Trophoblast cell (in vitro differentiated cells and primary cell): ENCODE measurements around the gene CHMP3.

Source experiments
- DNase-seq, 2 donors: peaks; one replicate each; pipeline ENCODE4 v3.0.0-alpha.2; 2016
- H2AFZ ChIP-seq: 2 replicates; pipeline ENCODE4 v1.6.1; 2013; ENCODE audit warnings: low read length, moderate library complexity, mild to moderate bottlenecking; ENCODE audit not compliant: insufficient read depth, poor library complexity
- H2AK5ac ChIP-seq: 2 replicates; pipeline ENCODE4 v1.6.1; 2013; ENCODE audit warnings: mild to moderate bottlenecking, low read length
- H2BK120ac ChIP-seq: 2 replicates; pipeline ENCODE4 v1.6.1; 2013; ENCODE audit warnings: low read length, mild to moderate bottlenecking, moderate library complexity; ENCODE audit not compliant: insufficient read depth, poor library complexity
- H2BK12ac ChIP-seq: 2 replicates; pipeline ENCODE4 v1.6.1; 2013; ENCODE audit warnings: mild to moderate bottlenecking, low read length, moderate library complexity
- H2BK5ac ChIP-seq: 2 replicates; pipeline ENCODE4 v1.6.1; 2013; ENCODE audit warnings: low read length, low read depth, moderate library complexity, mild to moderate bottlenecking; ENCODE audit not compliant: poor library complexity
- H3K14ac ChIP-seq: 2 replicates; pipeline ENCODE4 v1.6.1; 2013; ENCODE audit warnings: mild to moderate bottlenecking, low read length
- H3K18ac ChIP-seq: 2 replicates; pipeline ENCODE4 v1.6.1; 2013; ENCODE audit warnings: mild to moderate bottlenecking, low read length
- H3K23ac ChIP-seq: 2 replicates; pipeline ENCODE4 v1.6.1; 2013; ENCODE audit warnings: low read length
- H3K27ac ChIP-seq: 2 replicates; pipeline ENCODE4 v1.5.1; 2013; ENCODE audit warnings: low read depth, mild to moderate bottlenecking, inconsistent platforms, low read length, moderate library complexity
- H3K27me3 ChIP-seq: 2 replicates; pipeline ENCODE4 v1.6.1; 2013; ENCODE audit warnings: inconsistent platforms, mild to moderate bottlenecking, low read length, moderate library complexity; ENCODE audit not compliant: insufficient read depth
- H3K36me3 ChIP-seq, 2 experiments: 1 replicate in 1 of 2; 2 replicates in 1 of 2; pipeline ENCODE4 v1.6.1; 2013; ENCODE audit warnings: low read length in 2 of 2, mild to moderate bottlenecking in 2 of 2, moderate library complexity in 1 of 2; ENCODE audit not compliant: insufficient read depth in 2 of 2, control insufficient read depth in 1 of 2
- H3K4ac ChIP-seq: 2 replicates; pipeline ENCODE4 v1.6.1; 2013; ENCODE audit warnings: low read depth, mild to moderate bottlenecking, low read length, moderate library complexity
- H3K4me1 ChIP-seq, 2 experiments: 1 replicate in 1 of 2; 2 replicates in 1 of 2; pipeline ENCODE4 v1.6.1; 2013; ENCODE audit warnings: low read length in 2 of 2, mild to moderate bottlenecking in 2 of 2, moderate library complexity in 1 of 2; ENCODE audit not compliant: insufficient read depth in 2 of 2, control insufficient read depth in 1 of 2
- H3K4me2 ChIP-seq: 2 replicates; pipeline ENCODE4 v1.6.1; 2013; ENCODE audit warnings: inconsistent platforms, mild to moderate bottlenecking, low read length, moderate library complexity
- H3K4me3 ChIP-seq: 2 replicates; pipeline ENCODE4 v1.5.1; 2013; ENCODE audit warnings: mild to moderate bottlenecking, low read depth, low read length, inconsistent platforms
- H3K79me1 ChIP-seq: one replicate; pipeline ENCODE4 v1.6.1; 2013; ENCODE audit warnings: low read length
- H3K79me2 ChIP-seq: 2 replicates; pipeline ENCODE4 v1.6.1; 2013; ENCODE audit warnings: low read length, mild to moderate bottlenecking; ENCODE audit not compliant: control insufficient read depth, insufficient read depth, poor library complexity
- H3K9ac ChIP-seq: 2 replicates; pipeline ENCODE4 v1.6.1; 2013; ENCODE audit warnings: mild to moderate bottlenecking, low read length
- H3K9me3 ChIP-seq: 2 replicates; pipeline ENCODE4 v1.6.1; 2013; ENCODE audit warnings: low read depth, mild to moderate bottlenecking, control low read depth, inconsistent platforms, low read length; ENCODE audit not compliant: insufficient read depth
- H4K12ac ChIP-seq: 2 replicates; pipeline ENCODE4 v1.6.1; 2013; ENCODE audit warnings: low read depth, mild to moderate bottlenecking, low read length, moderate library complexity
- H4K8ac ChIP-seq: 2 replicates; pipeline ENCODE4 v1.6.1; 2013; ENCODE audit warnings: low read depth, mild to moderate bottlenecking, low read length, moderate library complexity
- H4K91ac ChIP-seq: one replicate; pipeline ENCODE4 v1.6.1; 2013; ENCODE audit warnings: low read depth, mild to moderate bottlenecking, low read length, moderate library complexity
- WGBS: extraction: QIAGEN DNeasy Blood & Tissue Kit; methylation state at CpG from one replicate; pipeline ENCODE4 v1.1.7; 2013; ENCODE audit warnings: missing lambda C conversion rate; ENCODE audit not compliant: insufficient read length, insufficient coverage; ENCODE audit errors: extremely low coverage; 5-methylcytosine and 5-hydroxymethylcytosine counted together

Gene CHMP3

DNA sequence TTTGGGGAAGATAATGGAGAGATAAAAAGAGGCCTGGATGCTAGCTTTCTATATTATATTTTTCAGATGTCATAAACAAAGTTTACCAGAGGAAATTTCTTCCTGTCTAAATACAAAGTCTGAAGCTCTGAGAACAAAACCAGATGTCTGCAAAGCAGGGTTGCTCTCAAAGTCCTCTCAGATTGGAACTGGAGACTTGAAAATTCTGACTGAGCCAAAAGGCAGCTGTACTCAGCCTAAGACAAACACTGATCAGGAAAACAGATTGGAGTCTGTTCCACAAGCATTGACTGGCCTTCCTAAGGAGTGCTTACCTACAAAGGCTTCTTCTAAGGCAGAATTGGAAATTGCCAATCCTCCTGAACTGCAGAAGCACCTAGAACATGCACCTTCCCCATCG, 96.9 kb downstream of the CHMP3 start:
- Histone ChIP-seq H2AFZ (no peak overlapping the region), H4K8ac (no peak overlapping the region), H3K79me1 (no peaks in the 10 kb centered on the region), H3K27ac (no peak overlapping the region), H3K79me2 (no peaks in the 10 kb centered on the region), H3K27me3 (no peaks in the 10 kb centered on the region), H3K23ac (no peak overlapping the region), H3K4me2 (no peak overlapping the region), H2BK5ac (no peak overlapping the region), H3K36me3 (peaks cover 17 to 34% of the 10 kb centered on the region in 2 experiments), H3K4me1 (no peaks in the 10 kb centered on the region), H3K4me3 (no peak overlapping the region), H3K18ac (no peak overlapping the region), H3K9ac (no peak overlapping the region), H4K12ac (no peak overlapping the region), H2AK5ac (no peak overlapping the region), H3K14ac (no peak overlapping the region), H2BK120ac (no peak overlapping the region), H3K9me3 (no peaks in the 10 kb centered on the region), H3K4ac (no peak overlapping the region), H2BK12ac (no peak overlapping the region), H4K91ac (no peak overlapping the region)
- WGBS, result no CpG with 5 or more reads among the region's 1 CpG
- DNase-seq, result no peak

DNA sequence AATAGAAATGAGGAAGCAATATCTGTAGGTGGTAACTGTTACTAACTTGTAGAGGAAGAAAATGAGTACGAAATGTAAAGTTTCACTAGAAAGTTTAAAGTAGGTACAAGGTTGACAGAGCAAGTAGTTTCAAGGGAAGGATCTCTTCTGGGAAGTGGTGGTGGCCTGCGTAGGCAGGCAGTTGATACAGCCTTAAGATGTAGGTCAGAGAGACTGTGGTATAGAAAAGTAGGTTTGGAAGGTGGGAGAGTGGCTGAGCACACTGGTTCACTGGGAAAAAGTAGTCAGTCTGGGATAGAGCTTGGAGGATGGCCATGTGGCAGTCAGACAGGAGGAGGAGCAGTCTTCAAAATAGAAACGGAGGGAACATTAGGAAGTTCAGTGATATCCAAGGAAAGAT, 98.6 kb downstream of the CHMP3 start:
- H3K4ac ChIP-seq, result no peak overlapping the region
- no peak for DNase-seq
- no peak overlapping the region for H3K23ac ChIP-seq
- H3K36me3 ChIP-seq, result peaks cover 13 to 39% of the 10 kb centered on the region in 2 experiments
- no peak overlapping the region for H4K8ac ChIP-seq
- H3K9me3 ChIP-seq, result no peaks in the 10 kb centered on the region
- H2AFZ ChIP-seq, result no peak overlapping the region
- H3K4me2 ChIP-seq, result no peak overlapping the region
- no peak overlapping the region for H2AK5ac ChIP-seq
- H3K4me3 ChIP-seq, result no peak overlapping the region
- no peak overlapping the region for H2BK5ac ChIP-seq
- no peak overlapping the region for H3K9ac ChIP-seq
- H3K79me1 ChIP-seq, result no peaks in the 10 kb centered on the region
- H2BK120ac ChIP-seq, result no peak overlapping the region
- no peak overlapping the region for H3K18ac ChIP-seq
- H4K91ac ChIP-seq, result no peak overlapping the region
- no peak overlapping the region for H2BK12ac ChIP-seq
- no peak overlapping the region for H3K27ac ChIP-seq
- no peak overlapping the region for H4K12ac ChIP-seq
- H3K14ac ChIP-seq, result no peak overlapping the region
- WGBS, result no CpG with 5 or more reads among the region's 3 CpGs
- H3K79me2 ChIP-seq, result no peaks in the 10 kb centered on the region
- H3K27me3 ChIP-seq, result no peaks in the 10 kb centered on the region
- H3K4me1 ChIP-seq, result no peaks in the 10 kb centered on the region

DNA sequence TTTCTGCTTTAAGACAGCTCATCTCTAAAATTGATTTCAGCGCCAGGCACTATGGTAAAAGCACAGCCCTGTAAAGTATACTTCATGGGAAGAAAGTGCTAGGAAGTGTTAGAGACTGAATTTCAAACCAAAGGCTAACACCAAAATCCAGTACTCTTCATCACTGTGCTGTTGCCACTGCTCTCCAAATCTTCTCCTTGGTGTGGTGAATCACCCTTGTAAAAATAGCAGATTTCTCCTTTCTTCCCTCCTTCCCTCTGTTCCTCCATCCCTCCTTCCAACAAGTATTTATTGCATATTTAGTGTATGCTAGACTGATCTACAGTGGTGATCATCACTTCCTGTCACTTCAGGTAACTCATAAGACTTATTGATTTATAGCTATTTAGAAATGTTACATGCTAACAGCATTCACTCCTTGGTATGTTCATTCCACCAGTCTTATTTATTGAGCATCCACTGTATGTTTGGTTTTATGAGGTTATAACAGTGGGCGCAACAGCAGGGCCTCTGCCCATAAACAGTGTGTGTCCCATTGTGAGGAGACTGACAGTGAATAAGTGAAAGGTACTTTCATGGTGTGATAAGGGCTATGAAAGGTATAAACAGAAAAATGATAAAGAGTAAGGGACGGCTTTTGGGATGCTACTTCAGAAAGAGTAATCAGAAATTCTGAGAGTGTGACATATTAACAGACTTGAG, 102.0 kb downstream of the CHMP3 start:
- Histone ChIP-seq H2AK5ac (no peak overlapping the region), H3K14ac (no peak overlapping the region), H3K9me3 (no peaks in the 10 kb centered on the region), H2BK12ac (no peak overlapping the region), H4K91ac (no peak overlapping the region), H3K4me1 (no peaks in the 10 kb centered on the region), H4K8ac (no peak overlapping the region), H3K27ac (no peak overlapping the region), H3K4me2 (no peak overlapping the region), H3K9ac (no peak overlapping the region), H3K18ac (no peak overlapping the region), H3K27me3 (no peaks in the 10 kb centered on the region), H3K79me2 (no peaks in the 10 kb centered on the region), H3K4me3 (no peak overlapping the region), H4K12ac (no peak overlapping the region), H3K36me3 (peaks cover 16 to 43% of the 10 kb centered on the region in 2 experiments), H2BK120ac (no peak overlapping the region), H3K4ac (no peak overlapping the region), H3K23ac (no peak overlapping the region), H2AFZ (no peak overlapping the region), H3K79me1 (no peaks in the 10 kb centered on the region), H2BK5ac (no peak overlapping the region)
- DNase-seq, result no peak
- no CpG with 5 or more reads among the region's 3 CpGs for WGBS

DNA sequence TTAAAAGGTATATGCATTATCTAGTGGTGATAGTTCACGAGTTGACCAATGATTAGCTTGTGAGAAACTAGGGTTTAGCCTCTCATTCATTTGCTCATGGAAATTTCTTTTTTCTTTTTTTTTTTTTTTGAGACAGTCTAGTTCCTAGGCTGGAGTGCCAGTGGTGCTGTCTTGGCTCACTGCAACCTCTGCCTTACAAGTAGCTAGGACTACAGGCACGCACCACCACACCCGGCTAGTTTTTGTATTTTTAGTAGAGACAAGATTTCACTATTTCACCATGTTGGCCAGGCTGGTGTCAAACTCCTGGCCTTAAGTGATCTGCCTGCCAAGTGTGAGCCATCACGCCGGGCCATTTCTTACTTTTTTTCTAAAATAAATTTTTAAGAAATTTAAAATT, 108.1 kb downstream of the CHMP3 start:
- no peak overlapping the region for H2BK12ac ChIP-seq
- H2BK120ac ChIP-seq, result no peak overlapping the region
- H3K14ac ChIP-seq, result no peak overlapping the region
- no peak overlapping the region for H3K27ac ChIP-seq
- no peak overlapping the region for H3K4ac ChIP-seq
- no peak overlapping the region for H3K4me3 ChIP-seq
- no peak overlapping the region for H3K4me2 ChIP-seq
- no peak overlapping the region for H4K91ac ChIP-seq
- no peaks in the 10 kb centered on the region for H3K9me3 ChIP-seq
- no peak overlapping the region for H2AK5ac ChIP-seq
- H3K79me1 ChIP-seq, result no peaks in the 10 kb centered on the region
- no peak overlapping the region for H3K23ac ChIP-seq
- no peak overlapping the region for H4K8ac ChIP-seq
- H3K79me2 ChIP-seq, result no peaks in the 10 kb centered on the region
- no peaks in the 10 kb centered on the region for H3K4me1 ChIP-seq
- no CpG with 5 or more reads among the region's 5 CpGs for WGBS
- H2AFZ ChIP-seq, result no peak overlapping the region
- peaks cover 11 to 26% of the 10 kb centered on the region in 2 experiments for H3K36me3 ChIP-seq
- no peaks in the 10 kb centered on the region for H3K27me3 ChIP-seq
- no peak overlapping the region for H3K9ac ChIP-seq
- no peak overlapping the region for H3K18ac ChIP-seq
- H2BK5ac ChIP-seq, result no peak overlapping the region
- DNase-seq, result no peak
- H4K12ac ChIP-seq, result no peak overlapping the region
